Thyroid gland (tissue), 4 donors: Measurements from ENCODE around the gene MAK.

Source experiments
- CTCF ChIP-seq, 6 experiments: fragments of 200-600 bp in 3 of 6; fragments of 450-650 bp in 3 of 6; sonication (generic) in 3 of 6; IDR thresholded peaks; one replicate each; pipeline ENCODE4 v1.5.1; 2016 to 2019; ENCODE audit warnings: antibody characterized with exemption in 6 of 6, mild to moderate bottlenecking in 2 of 6, inconsistent platforms in 1 of 6, moderate library complexity in 1 of 6
- POLR2A ChIP-seq, 2 donors: fragments of 450-650 bp; IDR thresholded peaks; one replicate each; pipeline ENCODE4 v1.6.1; 2017; ENCODE audit warnings: antibody characterized with exemption in 2 of 2, mild to moderate bottlenecking in 2 of 2, moderate library complexity in 1 of 2

GRCh38 chr6:10882657-10883171 is 44.4 kb upstream of the MAK start:
- TF ChIP-seq CTCF (IDR thresholded peaks at IDR 0.05) (no peak), POLR2A (IDR thresholded peaks at IDR 0.05) (no peak)
